Stomach smooth muscle (tissue), 2 donors: Measurements from ENCODE around the gene CERK.

ENCODE experiments used
- H3K27ac ChIP-seq: one replicate; pipeline ENCODE4 v1.7.0; 2013; ENCODE audit warnings: mild to moderate bottlenecking, low read length, inconsistent platforms
- H3K27me3 ChIP-seq, 2 donors: one replicate each; pipeline ENCODE4 v1.7.0; 2013; ENCODE audit warnings: low read length in 2 of 2; ENCODE audit not compliant: insufficient read depth in 2 of 2, control insufficient read depth in 1 of 2
- H3K36me3 ChIP-seq, 2 donors: one replicate each; pipeline ENCODE4 v1.7.0; 2013; ENCODE audit warnings: low read length in 2 of 2; ENCODE audit not compliant: control insufficient read depth in 2 of 2, insufficient read depth in 2 of 2
- H3K4me1 ChIP-seq: one replicate; pipeline ENCODE4 v1.7.0; 2013; ENCODE audit warnings: low read length; ENCODE audit not compliant: control insufficient read depth, insufficient read depth
- H3K4me3 ChIP-seq, 2 donors: one replicate each; pipeline ENCODE4 v1.7.0; 2013; ENCODE audit warnings: low read length in 2 of 2
- H3K9ac ChIP-seq, 2 donors: one replicate each; pipeline ENCODE4 v1.7.0; 2013; ENCODE audit warnings: low read length in 2 of 2, mild to moderate bottlenecking in 1 of 2
- H3K9me3 ChIP-seq, 2 donors: one replicate each; pipeline ENCODE4 v1.7.0; 2013; ENCODE audit warnings: low read length in 2 of 2; ENCODE audit not compliant: control insufficient read depth in 2 of 2
- donor health status: healthy.
- donor health status: Pancreatic carcinoma.

CERK gene

DNA sequence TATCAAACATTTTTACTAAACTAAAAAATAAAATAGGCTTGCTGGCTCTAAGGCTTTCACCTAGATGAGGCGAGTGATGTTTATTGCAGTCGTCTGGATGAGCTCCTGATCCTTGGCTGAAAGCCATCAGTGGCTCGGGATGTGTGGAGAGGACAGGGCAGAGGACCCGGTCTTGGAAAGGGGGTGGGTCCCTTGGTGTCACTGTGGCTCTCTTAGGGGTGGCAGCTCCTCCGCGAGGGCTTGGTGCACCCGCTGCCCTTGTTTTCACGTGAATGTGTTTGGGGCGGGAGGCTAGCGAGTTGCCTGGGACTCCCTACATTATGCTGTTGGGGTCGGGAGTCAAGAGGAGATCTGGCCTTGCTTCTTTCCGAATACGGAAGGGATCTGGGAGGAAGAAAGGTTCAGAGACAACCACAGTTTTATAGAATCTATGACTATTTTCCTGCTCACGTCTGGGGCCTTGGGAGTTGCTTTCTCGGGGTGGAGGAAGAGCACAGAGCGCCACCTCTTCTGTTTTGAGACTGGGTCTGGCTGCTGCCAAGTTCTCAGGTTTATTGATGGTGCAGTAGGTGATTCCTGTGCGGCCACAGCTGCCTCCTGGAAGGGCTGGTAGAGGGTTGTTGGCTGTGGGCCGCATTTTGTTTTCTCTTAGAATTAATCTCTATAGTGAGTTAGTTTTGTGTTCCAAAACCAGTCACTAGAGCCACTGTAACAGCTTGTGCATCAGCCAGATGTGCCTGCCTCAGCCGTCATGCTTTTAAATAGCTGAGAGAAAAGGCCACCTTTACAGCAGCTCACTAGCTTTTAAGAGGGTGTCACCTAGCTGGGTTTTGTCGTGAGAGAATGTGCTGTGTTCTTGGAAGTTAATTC is 37.2 kb upstream of the CERK start:
- Histone ChIP-seq H3K9ac (no peak overlapping the region), H3K27ac (no peak overlapping the region), H3K4me1 (peaks cover 10% of the 10 kb centered on the region), H3K9me3 (no peaks in the 10 kb centered on the region), H3K4me3 (no peak overlapping the region), H3K36me3 (no peaks in the 10 kb centered on the region), H3K27me3 (no peaks in the 10 kb centered on the region)

GRCh38 chr22:46774253-46774979 is 36.4 kb upstream of the CERK start:
- H3K27ac ChIP-seq = peak overlapping the region; percentile 24
- no peaks in the 10 kb centered on the region for H3K9me3 ChIP-seq
- H3K9ac ChIP-seq = no peak overlapping the region
- H3K4me3 ChIP-seq = no peak overlapping the region
- H3K4me1 ChIP-seq = peaks cover 12% of the 10 kb centered on the region
- H3K36me3 ChIP-seq = no peaks in the 10 kb centered on the region
- no peaks in the 10 kb centered on the region for H3K27me3 ChIP-seq

DNA sequence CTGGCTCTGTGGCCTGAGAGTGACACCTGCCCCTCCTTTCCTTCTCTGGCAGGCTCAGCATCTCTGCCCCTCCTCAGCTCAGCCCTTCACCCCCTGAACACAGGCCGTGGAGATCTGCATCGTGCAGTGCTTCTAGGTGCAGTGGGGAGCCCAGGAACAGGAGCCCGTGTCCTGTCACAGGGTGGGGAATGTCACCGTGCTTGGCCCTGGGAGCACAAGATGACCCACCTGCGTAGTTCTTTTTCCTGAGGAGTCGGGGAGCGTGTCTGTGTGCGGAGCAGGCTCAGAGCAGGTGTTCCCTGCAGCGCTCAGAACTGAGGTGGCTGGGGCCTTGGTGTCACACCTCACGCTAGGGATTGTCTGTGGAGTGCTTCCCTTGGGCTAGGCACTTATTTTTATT is 35.0 kb upstream of the CERK start:
- no peak overlapping the region for H3K9ac ChIP-seq
- H3K27me3 ChIP-seq = no peaks in the 10 kb centered on the region
- H3K36me3 ChIP-seq = no peaks in the 10 kb centered on the region
- no peaks in the 10 kb centered on the region for H3K9me3 ChIP-seq
- no peak overlapping the region for H3K27ac ChIP-seq
- no peak overlapping the region for H3K4me3 ChIP-seq
- peaks cover 15% of the 10 kb centered on the region for H3K4me1 ChIP-seq

- H3K4me1 ChIP-seq = peaks cover 16% of the 10 kb centered on the region
Measured at GRCh38 chr22:46770726-46771125, 32.7 kb upstream of the CERK start.

GRCh38 chr22:46770151-46770641 is 32.1 kb upstream of the CERK start:
- Histone ChIP-seq H3K4me3 (no peak overlapping the region), H3K27me3 (no peaks in the 10 kb centered on the region), H3K4me1 (peaks cover 16% of the 10 kb centered on the region), H3K9ac (no peak overlapping the region), H3K36me3 (no peaks in the 10 kb centered on the region), H3K27ac (peak overlapping the region; percentile 46), H3K9me3 (no peaks in the 10 kb centered on the region)

More at GRCh38 chr22:46770726-46771125, 32.7 kb upstream of the CERK start:
- H3K27me3 ChIP-seq = no peaks in the 10 kb centered on the region
- H3K9ac ChIP-seq = no peak overlapping the region
- H3K27ac ChIP-seq = peak overlapping the region; percentile 46
- H3K4me3 ChIP-seq = no peak overlapping the region
- no peaks in the 10 kb centered on the region for H3K36me3 ChIP-seq
- no peaks in the 10 kb centered on the region for H3K9me3 ChIP-seq

DNA sequence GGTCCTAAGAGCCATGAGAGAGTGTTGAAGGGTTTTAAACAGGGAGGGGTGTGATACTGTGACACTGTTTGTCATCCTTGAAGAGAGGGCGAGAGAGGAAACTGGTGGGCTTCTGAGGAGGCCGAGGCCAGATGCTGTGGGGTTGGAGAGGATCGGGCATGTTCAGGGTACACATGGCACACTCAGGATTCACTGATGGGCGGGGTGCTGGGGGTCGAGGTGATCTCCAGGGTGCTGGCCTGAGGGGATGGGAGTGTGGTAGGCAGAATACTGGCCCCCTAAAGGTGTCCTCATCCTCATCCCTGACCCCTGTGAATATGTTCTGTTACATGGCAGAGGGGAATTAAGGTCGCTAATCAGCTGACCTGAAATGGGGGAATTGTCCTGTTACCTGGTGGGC is 31.7 kb upstream of the CERK start:
- no peaks in the 10 kb centered on the region for H3K9me3 ChIP-seq
- no peaks in the 10 kb centered on the region for H3K27me3 ChIP-seq
- H3K36me3 ChIP-seq = no peaks in the 10 kb centered on the region
- no peak overlapping the region for H3K4me3 ChIP-seq
- peaks cover 13% of the 10 kb centered on the region for H3K4me1 ChIP-seq
- no peak overlapping the region for H3K9ac ChIP-seq
- H3K27ac ChIP-seq = no peak overlapping the region

- H3K9ac ChIP-seq = no peak overlapping the region
- no peak overlapping the region for H3K27ac ChIP-seq
- H3K4me3 ChIP-seq = no peak overlapping the region
- H3K27me3 ChIP-seq = no peaks in the 10 kb centered on the region
- H3K4me1 ChIP-seq = peaks cover 13% of the 10 kb centered on the region
- no peaks in the 10 kb centered on the region for H3K36me3 ChIP-seq
- H3K9me3 ChIP-seq = no peaks in the 10 kb centered on the region
Measured at GRCh38 chr22:46769191-46769675, 31.2 kb upstream of the CERK start.

DNA sequence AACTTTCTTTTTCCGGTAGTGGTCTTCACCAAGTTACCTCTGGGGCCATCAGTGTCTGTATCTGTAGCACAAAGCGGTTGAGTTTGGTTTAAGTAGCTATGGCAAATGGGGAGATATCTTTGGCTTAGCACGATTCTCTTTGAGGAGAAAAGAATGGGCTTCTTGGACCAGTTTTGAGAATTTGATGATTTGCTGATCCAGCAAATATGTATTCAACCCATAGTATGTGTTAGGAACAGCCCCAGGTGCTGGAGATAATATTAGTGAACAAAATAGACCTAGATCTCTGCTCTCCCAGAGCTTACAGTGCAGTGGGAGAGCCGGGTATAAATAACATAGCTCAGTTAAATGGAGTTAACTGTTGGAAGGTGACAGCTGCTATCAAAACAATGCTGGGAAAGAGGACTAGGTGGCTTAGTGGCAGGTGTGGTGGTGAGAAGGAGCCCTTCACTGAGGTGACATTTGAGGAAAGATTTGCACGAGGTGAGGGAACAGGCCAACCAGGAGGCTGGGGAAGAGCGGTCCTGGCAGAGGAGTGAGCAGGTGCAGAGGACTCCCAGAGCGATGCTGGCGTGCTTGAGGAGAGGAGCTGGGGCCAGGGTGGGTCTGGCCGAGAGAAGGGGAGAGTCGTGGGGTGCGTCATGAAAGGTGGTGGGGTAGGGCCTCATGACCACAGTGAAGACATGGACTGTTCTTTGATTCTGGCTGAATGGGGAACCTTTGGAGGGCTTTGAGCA is 29.4 kb upstream of the CERK start:
- Histone ChIP-seq H3K4me3 (no peak overlapping the region), H3K27ac (no peak overlapping the region), H3K9ac (no peak overlapping the region), H3K4me1 (peaks cover 21% of the 10 kb centered on the region), H3K36me3 (no peaks in the 10 kb centered on the region), H3K9me3 (no peaks in the 10 kb centered on the region), H3K27me3 (no peaks in the 10 kb centered on the region)

DNA sequence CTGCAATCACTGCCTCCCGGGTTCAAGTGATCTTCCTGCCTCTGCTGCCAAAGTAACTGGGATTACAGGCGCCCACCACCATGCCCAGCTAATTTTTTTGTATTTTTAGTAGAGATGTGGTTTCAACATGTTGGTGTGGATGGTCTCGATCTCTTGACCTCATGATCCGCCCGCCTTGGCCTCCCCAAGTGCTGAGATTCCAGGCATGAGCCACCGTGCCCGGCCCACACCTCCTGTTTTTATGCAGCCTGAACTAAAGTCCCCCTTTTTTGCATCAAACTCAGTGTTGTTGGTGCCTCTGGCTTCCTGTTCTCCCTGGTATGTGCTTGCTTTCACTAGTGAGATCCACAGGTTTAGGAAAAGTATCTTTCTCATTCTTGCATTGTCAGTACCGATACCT is 28.6 kb upstream of the CERK start:
- H3K36me3 ChIP-seq = no peaks in the 10 kb centered on the region
- H3K27ac ChIP-seq = no peak overlapping the region
- H3K4me3 ChIP-seq = no peak overlapping the region
- H3K4me1 ChIP-seq = peaks cover 22% of the 10 kb centered on the region
- H3K9ac ChIP-seq = no peak overlapping the region
- H3K9me3 ChIP-seq = no peaks in the 10 kb centered on the region
- H3K27me3 ChIP-seq = no peaks in the 10 kb centered on the region

- Histone ChIP-seq H3K9ac (no peak overlapping the region), H3K27ac (no peak overlapping the region), H3K36me3 (no peaks in the 10 kb centered on the region), H3K27me3 (no peaks in the 10 kb centered on the region), H3K4me1 (peaks cover 29% of the 10 kb centered on the region), H3K4me3 (no peak overlapping the region), H3K9me3 (no peaks in the 10 kb centered on the region)
Measured at GRCh38 chr22:46764779-46765485, 26.9 kb upstream of the CERK start.
